GM23248 (cell line): Measurements from ENCODE around the gene SLITRK2.

ENCODE experiments used
- EZH2 ChIP-seq: fragments of 200-600 bp; sonication (generic); IDR thresholded peaks from 2 replicates; pipeline ENCODE4 v1.6.1; 2018; ENCODE audit warnings: antibody characterized with exemption, mild to moderate bottlenecking; ENCODE audit not compliant: insufficient read depth, poor library complexity, severe bottlenecking
- EZH2phosphoT487 ChIP-seq: fragments of 200-600 bp; sonication (generic); IDR thresholded peaks from 2 replicates; pipeline ENCODE4 v1.6.1; 2018; ENCODE audit warnings: antibody characterized with exemption, moderate library complexity, mild to moderate bottlenecking, low read depth; ENCODE audit not compliant: insufficient read depth

DNA sequence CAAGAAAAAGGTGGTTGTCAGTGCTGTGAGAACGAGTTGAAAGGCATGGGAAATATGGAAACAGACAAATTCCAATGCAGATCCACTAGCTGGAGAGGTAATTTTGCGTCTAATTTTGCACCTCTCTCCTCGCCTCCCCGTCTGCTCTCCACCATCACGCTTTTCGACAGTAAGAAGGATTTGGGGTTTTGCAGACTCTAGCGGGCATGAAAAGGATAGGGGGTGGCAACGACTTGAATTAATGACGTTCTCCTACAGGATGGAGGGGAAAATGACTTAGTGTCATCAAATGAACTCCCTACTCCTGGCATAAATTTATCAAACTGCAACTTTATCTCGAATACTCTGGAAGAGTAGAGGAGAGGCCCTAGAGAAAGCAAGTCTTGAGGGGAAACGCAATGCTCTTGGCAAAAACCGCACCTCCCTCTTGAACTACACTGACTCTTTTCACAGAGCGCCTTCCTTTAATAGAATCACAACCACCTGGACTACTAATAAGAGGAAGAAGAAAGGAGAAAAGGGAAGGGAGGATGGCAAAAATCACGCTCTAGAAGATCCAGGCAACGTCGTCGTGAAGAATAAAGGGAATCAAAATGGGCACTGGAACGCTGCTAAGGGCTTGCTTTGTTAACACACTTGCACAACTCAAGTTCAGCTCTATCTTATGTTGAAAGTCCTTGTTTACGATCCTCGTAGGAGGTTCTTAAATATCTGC lies 871 bp upstream of the SLITRK2 start:
- TF ChIP-seq EZH2 (no peak), EZH2phosphoT487 (no peak)
